Activated CD4-positive, alpha-beta T cell treated with anti-CD3 and anti-CD28 coated beads for 4 hours (primary cell): ENCODE measurements around the gene GFI1.

Source experiments
- DNase-seq, 2 donors: peaks; one replicate each; pipeline ENCODE4 v3.0.0-alpha.2; 2020

The GFI1 gene

DNA sequence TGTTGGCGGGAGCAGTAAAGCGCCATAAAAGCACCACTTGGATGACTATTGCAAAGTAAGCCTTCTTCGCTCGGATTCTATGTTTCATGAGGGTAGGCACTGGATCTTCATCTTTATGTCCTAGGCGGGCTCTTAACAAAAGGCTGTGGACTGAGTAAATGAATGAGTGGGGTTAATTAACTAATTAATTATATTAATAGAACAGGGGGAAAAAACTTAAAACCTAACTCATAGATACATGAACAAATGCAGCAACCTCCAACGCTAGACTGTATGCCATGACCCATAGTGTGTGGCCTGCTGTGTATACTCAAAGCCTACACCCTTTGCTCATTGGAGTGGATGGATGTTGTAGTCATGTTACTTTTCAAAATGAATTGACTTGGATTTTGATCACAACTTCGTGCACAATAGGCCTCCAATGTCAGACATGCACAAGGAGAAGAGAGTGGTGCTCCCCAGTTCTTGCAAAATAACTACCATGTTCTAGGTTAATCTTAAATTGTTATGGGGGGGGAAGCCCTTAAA is 417 bp upstream of the GFI1 start:
- no peak for DNase-seq

- peak; percentile 89 to 93 for DNase-seq
Measured at GRCh38 chr1:92485381-92486250, 1.1 kb downstream of the GFI1 start.

DNA sequence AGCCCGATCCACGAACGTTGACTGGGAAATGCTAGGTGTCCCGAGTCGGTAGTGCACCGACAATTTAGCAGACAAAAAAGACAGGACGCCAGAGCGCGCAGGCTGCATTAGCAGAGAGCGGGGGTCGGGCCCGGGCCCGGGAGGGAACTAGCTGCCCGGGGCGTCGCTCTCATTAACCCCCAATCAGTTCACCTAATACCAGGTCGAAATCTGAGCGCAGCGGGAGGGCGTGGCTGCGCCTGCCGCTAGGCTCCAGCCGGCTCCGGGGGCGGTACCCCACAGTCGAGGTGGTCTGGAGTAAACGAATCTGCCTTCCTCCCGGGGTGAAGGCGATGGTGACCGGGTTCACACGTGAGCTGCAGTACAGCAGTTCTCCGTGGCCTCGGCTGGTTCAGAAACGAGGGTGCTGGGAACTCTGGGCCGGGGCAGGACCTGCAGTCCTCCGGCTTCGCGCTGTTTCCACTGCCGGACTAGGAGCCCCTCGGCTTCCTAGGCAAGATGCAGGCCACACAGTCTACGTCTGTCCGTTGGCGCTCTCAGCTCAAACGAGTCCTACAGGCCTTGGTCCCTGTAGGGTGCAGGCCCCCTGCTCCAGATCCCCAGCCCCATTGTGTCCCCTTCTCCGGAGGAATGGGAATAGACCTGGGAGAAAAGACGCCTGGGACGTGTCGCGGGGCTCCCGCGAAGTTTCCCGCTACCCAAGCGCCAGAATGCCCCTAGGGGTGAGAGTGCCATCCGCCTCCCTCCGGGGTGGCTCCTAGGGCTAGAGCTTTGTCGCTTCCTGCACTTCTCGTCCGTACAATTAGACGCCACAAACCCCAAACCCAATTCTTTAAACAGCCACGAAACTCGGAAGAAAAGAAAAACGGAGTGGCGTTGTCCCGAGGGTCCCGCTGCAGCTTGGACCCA is 2.0 kb downstream of the GFI1 start:
- peak; percentile 78 to 79 for DNase-seq

DNA sequence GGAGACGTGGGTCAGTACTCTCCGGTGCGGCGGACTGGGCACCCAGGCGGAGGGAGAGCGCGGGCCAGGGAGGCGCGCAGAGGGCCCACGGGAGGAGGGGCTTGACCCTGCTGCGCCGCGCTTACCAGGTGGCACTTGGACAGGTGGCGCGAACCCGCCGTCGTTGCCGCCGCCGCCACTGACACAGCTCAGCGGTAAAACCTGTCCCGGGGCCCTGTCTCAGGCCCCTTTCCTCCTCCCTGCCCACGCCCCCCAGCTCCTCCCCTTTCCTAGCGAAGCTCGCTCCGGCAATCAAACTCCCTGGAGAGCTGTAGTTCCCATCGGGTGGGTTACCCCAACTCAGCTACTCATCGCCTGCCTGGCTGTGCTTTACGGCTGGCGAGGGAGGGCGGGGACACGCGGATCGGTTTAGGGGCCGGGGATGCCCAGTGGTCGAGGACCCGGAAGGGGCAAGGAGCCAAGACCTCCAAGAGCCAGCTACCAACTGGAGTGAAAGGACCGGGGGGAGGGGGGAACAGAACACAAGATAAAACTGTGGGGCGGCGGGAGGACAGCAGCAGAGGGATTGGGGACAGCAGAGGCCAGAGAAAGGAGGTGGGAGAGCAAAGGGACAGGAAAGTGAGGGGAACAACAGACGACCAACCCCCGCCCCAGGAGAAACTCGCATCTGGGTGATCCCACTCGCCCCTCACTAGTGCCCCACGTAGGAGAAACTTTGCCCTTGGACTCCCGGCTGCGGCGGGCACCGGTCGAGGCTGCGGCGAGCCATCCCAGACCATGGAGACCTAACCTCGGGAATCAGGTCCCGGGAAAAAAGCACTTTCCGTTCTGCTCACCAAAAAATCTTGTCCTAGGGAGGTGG is 2.9 kb downstream of the GFI1 start:
- DNase-seq: peak; percentile 75 to 77

DNA sequence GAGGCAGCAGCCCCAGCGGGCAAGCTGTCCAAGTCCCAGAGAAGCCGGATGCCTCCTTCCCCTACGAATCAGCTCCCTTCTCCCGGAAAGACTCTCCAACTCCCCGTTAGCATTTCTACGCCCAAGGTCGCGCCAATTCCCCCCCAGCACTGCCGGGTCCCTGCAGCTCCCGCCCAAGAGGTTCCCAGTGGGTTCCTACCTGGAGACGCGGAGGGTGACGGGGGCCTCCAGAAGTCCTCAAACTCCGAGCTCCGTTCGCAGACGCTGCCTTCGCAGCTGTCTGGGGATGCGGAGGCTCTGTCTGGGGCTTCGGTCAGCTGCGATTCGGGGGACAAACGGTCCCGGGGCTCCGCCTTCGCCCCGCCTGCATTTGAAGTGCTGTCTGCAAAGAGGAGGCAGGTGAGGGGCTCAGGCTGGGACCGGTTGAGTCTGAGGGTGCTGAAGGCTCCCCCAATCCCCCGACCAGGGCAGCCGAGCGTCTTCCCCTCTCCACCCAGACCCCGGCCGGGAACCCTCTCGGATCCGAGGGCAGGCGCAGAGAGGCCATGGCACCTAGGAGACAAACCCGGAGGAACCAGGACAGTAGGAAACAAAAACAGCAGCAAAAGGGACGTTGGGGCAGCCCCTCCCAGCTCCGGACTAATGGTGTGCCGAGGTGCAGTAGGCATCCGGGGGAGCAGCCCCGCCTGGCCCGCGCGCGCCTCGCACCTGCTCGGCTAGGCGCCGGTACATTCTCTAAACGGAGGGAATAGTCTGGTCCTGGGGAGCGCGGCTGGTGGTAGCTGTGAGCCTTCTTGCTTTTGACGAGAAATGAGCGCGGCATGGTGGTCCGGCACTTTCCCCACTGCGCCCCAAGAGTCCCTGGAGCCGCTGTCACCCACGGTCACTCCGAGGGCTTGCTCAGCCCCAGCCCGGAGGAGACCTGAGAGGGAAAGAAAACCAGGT is 3.8 kb downstream of the GFI1 start:
- peak; percentile 38 to 41 for DNase-seq

GRCh38 chr1:92481971-92482664 is 4.6 kb downstream of the GFI1 start:
- DNase-seq: peak in 1 of 2 donors; percentile 19

GRCh38 chr1:92481599-92481925 is 5.2 kb downstream of the GFI1 start:
- no peak for DNase-seq

DNA sequence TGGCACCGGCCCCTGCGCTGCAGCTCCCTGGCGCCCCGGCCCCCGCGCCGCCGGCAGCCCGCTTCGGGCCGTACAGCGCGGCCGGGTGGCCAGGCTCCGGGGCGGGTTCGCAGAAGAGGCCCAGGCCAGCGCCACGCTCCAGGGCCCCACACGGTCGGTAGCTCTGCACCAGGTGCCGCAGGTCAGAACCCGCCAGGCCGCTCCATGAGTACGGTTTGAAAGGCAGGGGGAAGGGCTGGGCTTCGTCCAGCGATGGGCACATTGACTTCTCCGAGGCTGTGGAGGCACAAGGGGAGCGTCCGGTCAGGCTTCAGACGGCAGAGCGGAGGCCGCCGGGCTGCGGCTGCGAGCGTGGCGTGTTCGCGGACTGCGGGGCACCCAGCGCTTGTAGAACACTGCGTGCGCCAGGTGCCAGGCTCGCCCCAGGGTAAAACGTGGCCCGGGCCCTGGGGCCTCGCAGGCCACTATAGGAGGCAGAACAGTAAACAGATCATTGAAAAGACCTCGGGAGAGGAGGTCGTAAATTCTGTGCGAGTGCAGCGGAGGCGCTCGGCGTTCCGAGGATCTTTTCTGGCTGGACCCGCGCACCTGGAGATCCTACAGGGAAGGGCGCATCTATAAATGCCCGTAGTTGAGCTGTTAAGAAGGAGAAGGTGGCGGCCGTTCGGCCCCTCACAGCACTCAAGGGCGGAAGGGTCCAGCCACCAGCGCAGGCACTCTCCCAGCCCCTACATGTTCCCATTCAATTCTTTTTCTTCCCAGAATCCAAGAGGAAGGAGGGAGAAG is 5.7 kb downstream of the GFI1 start:
- no peak for DNase-seq

GRCh38 chr1:92480200-92480812 is 6.4 kb downstream of the GFI1 start:
- no peak for DNase-seq

- DNase-seq: no peak
Measured at GRCh38 chr1:92479587-92479986, 7.1 kb downstream of the GFI1 start.

GRCh38 chr1:92478393-92478792 is 8.3 kb downstream of the GFI1 start:
- no peak for DNase-seq

DNA sequence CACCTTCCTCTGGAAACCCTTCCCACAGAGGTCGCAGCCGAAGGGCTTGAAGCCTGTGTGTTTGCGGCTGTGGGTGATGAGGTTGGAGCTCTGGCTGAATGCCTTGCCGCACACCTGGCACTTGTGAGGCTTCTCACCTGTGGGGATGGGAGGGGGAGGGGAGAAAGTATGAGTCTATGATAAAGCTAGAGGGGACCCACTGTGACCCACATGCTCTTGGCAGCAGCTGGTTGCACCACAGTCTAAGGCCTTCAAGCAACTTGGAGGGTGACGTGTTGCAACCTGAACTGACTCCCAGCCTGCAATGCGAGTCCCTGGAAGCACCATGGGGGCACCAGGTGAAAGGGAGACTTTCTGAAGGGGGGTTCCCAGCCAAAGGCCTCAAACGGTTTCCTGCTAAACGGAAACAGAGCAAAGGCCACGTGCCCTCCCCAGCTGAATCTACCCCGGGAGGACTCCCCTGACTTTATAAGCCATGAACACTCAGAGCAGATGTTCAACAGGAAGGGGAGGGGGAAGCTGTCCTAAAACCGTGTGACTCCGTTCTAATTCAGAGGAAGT is 10.6 kb downstream of the GFI1 start:
- peak; percentile 46 to 55 for DNase-seq

DNA sequence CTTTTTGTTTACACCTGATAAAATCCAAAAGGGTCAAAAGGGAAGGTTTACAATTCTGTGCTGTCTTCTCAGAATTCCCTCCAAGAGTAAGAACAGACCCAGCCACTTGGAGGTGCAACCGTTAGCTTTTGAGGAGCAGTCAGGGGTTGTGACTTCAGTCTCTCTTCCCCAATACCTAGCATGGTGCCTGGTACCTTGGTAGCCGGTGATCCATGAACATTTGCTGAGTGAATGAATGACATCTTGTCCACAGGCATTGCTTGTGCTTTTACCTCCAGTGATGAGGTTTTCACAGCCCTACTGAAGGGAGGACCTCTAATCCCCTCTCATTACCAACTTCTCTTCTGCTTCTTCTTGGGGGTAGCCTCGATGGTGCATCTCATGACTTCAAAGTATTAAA is 11.7 kb downstream of the GFI1 start:
- DNase-seq: no peak

GRCh38 chr1:92473781-92474495 is 12.8 kb downstream of the GFI1 start:
- no peak for DNase-seq

GRCh38 chr1:92470216-92470615 is 16.5 kb downstream of the GFI1 start:
- no peak for DNase-seq

DNA sequence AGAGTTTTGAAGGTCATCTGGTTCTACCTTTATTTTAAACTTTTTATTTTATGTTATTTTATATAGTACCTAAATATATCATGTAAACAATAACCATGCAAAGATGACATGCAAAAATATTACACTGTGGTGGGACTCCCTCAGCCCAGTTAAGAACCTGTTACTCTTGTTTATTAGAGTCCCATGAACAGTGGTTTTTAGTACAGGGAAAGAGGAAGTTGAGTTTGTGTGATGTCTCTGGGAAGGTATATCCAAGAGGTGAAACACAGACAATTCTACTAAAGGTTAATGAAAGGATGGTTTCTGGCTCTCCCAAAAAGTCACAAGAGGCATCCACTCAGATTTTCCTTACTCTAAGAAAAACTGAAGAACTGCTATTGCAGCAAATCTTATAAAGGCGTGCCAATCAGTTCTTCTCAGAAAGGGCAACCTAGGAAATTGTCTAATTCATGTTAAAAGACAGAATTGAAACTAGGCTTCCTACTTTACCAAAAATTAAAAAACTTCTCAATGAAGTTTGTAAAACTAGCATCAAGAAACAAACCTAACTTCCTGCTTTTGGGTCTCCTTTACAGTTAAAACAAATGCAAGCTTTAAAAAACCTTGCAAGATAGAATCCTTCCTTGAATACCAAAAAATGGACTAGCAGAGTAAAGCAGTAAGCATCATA is 19.9 kb downstream of the GFI1 start:
- no peak for DNase-seq

DNA sequence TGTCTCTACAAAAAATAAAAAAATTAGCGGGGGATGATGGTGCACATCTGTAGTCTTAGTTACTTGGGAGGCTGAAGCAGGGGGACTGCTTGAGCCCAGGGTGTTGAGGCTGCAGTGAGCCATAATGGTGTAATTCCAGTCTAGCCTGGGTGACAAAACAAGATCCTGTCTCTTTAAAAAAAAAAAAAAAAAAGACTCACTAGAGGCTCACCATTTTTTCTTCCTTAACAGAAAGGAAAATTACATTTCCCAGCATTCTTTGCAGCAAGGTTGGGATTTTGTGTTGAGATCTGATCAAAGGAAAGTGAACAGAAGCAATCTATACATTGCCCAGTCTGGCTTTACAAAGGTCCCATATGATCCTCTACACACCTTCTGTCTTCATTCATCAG is 21.5 kb downstream of the GFI1 start:
- DNase-seq: no peak
